ENCODE measurements around the gene MED31. TPM values are rescaled to one million over a fixed set of nuclear protein-coding genes. Genes with fewer than 3 reads are reported as not detected.

Gene MED31
- total and polyA plus RNA-seq, 2 experiments from 2014 or later, result 5.5 to 49.3 TPM

- TF ChIP-seq ZNF462 (CRISPR knock-in tag; IDR thresholded peaks at IDR 0.05), result no peak
- TF ChIP-seq ZNF331 (CRISPR knock-in tag; IDR thresholded peaks at IDR 0.05; ENCODE audit: low read depth), result no peak
- no peak for TF ChIP-seq CTCF (conservative IDR thresholded peaks at IDR 0.05; ENCODE audit: low read depth in 2 of 2)
- TF ChIP-seq ETS1 (IDR thresholded peaks at IDR 0.05), result no peak
- TF ChIP-seq NANOG (IDR thresholded peaks at IDR 0.05; ENCODE audit: borderline replicate concordance), result no peak
These were observed 23.9 kb upstream of the MED31 start (continued) for GRCh38 chr17:6675201-6675825.

- ATAC-seq (no peak), DNase-seq (ENCODE audit: low spot score) (no peak)
- no peaks in the 10 kb centered on the region; the same call in 1 of the 2 replicates for H3K4me1 ChIP-seq (ENCODE audit: insufficient read depth)
- peaks cover 3% of the 10 kb centered on the region for H3K27me3 Mint-ChIP-seq (ENCODE audit: insufficient read depth, low read depth, poor library complexity)
- no peaks in the 10 kb centered on the region for H3F3A ChIP-seq (replicated peaks; ENCODE audit: low read depth)
- no peak overlapping the region for H3K27ac Mint-ChIP-seq
- H3K79me2 ChIP-seq (replicated peaks; ENCODE audit: insufficient read depth), result no peaks in the 10 kb centered on the region
- no peak overlapping the region for H3K4me3 Mint-ChIP-seq
- H3K27me3 ChIP-seq (ENCODE audit: insufficient read depth), result no peaks in the 10 kb centered on the region
- no peaks in the 10 kb centered on the region for H3K9me2 ChIP-seq (ENCODE audit: insufficient read depth)
- no peak overlapping the region for H2AFZ ChIP-seq
- H4K20me1 ChIP-seq (replicated peaks; ENCODE audit: insufficient read depth), result no peaks in the 10 kb centered on the region
- H3K27ac ChIP-seq (ENCODE audit: low read depth), result no peak overlapping the region
- peaks cover 4% of the 10 kb centered on the region; the same call in 1 of the 3 replicates for H3K4me1 Mint-ChIP-seq
- no peak overlapping the region for H3K4me2 ChIP-seq
- no peak overlapping the region for H3K4me3 ChIP-seq
- H3K9me3 Mint-ChIP-seq, result no peaks in the 10 kb centered on the region
- H3K36me3 Mint-ChIP-seq (ENCODE audit: low read depth), result no peaks in the 10 kb centered on the region
- H3K36me3 ChIP-seq (ENCODE audit: insufficient read depth), result no peaks in the 10 kb centered on the region
- TF ChIP-seq ZNF331 (CRISPR knock-in tag; IDR thresholded peaks at IDR 0.05; ENCODE audit: low read depth) (no peak), EZH2 (IDR thresholded peaks at IDR 0.05; ENCODE audit: low read depth, unreplicated experiment) (no peak), NANOG (IDR thresholded peaks at IDR 0.05; ENCODE audit: borderline replicate concordance) (no peak), ZNF114 (CRISPR knock-in tag; IDR thresholded peaks at IDR 0.05) (no peak), REST (IDR thresholded peaks at IDR 0.05; ENCODE audit: unreplicated experiment) (no peak)
These were observed 23.2 kb upstream of the MED31 start for GRCh38 chr17:6674586-6674985.
